Activated CD8-positive, alpha-beta memory T cell treated with anti-CD3 and anti-CD28 coated beads, Interleukin-2, amount 50 U/mL, for 1 hour (primary cell): ENCODE results near the gene MAVS.
"Not testable (repeated sequence)": the region's sequence is repeated elsewhere in the genome, so short reads cannot be mapped to it uniquely, and the experiment has no call there.

Experiments
- DNase-seq: peaks from one replicate; pipeline ENCODE4 v3.0.0-alpha.2; 2020; ENCODE audit errors: extremely low read depth

Gene MAVS

DNA sequence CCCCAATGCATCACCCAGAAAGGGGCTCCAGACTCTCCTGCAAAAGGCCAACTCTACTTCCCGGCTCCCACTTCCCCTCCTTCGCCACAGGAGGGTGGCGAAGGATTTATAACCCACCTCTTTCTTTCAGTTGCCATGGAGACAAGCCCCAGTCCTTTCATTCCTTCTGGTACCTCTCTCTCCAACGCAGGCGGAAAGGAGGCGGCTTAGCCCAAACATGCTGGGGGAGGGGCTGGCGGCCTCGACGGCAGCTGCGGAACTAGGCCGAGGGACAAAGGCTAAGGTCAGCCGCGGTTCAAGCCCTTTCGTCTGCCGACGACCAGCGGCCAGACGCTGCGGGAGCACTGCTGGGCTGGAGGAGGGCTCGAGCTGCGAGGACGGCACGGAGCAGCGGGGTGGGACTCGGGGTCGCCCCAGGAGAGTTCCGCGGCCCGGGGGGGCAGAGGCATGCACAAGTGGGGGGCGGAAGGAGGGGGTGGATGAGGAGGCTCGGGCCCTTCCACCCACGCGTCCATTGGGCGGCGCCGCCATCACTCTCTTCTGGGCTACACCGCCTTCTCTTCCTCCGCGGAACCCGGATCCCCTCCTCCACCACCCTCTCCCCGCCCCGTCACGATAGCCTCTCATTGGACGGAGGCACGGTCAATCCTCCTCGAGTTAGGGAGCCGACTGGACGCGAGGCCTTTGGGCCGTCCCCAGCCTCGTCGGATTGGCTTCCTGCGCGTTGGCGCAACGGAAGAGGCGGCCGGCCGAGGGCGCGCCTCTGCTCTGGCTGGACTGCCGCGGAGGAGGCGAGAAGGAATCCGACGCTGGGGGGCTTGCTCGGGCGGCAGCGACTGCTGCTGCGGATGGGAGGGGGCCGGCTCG lies 42.2 kb downstream of the MAVS start, which contains the start of gene PANK2:
Gene PANK2 (plus strand): TSS at position 766 of the 867 bp plus-strand sequence.
- peak; percentile 93 for DNase-seq

GRCh38 chr20:3889489-3890397 lies 43.1 kb downstream of the MAVS start:
- no peak for DNase-seq

DNA sequence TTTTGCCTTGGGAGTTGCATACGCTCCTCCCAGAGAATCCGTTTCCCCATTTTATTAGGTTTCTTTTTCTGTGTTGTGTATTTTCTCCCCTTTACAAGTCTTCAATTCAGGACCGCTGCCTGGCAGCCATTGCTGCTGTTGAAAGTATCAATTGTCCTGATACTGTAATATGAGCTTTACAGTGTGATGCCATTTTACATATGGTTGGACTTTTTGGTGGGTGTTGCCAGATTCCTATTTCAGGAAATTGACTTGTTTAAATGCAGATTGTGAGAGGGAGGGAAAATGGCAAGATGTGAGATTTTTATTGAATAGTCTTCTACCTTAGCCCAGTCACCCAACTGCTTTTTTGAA lies 43.7 kb downstream of the MAVS start:
- DNase-seq = no peak

DNA sequence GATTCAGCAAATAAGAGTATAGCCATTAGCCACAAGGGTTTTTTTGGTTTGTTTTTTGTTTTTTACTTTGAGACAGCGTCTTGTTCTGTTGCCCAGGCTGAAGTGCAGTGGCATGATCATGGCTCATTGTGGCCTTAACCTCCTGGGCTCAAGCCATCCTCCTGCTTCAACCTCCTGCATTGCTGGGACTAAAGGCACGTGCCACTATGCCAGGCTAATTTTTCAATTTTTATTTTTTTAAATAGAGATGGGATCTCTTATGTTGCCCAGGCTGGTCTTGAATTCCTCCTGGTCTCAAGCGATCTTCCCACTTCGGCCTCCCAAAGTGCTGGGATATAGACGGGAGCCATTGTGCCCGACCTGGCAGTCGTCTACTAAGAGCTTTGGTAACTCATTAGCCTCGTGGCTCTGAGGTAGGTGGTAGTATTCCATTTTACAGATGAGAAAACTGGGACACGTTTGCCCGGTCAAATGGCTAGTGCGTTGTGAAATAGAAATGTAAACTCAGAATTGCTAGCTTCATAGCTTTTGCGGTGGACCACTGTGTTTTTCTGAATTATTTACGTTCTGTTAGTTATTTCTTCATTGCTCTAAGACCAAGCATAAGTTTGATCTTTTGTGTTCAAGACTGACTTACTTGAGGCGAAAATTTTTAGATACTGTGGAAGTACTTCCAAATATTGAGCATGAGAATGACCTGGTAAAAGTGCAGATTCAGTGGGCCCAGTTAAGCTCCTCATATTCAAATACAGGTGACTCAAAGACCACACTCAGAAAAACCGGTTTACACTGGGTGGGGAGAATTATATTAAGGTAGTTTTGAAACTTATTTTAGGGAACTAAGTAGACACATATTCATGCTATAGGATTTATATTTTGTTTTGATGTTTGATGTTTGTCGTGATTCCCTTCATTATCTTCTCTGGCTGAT lies 44.6 kb downstream of the MAVS start:
- DNase-seq = no peak

DNA sequence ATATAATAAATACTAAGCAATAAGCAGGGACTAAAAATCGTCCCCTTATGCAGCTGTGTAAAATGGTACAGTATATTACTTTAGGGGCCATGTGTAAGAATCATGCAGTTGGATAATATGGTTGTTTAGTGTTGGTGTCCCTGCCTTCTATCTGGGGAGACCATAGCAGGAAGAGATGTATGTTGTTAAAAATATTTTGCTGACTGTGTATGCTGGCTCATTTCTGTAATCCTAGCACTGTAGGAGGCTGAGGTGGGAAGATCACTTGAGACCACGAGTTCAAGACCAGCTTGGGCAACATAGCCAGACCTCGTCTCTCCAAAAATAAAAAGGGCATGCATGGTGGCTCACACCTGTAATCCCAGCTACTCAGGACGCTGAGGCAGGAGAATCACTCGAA lies 48.2 kb downstream of the MAVS start:
- DNase-seq = no peak

- DNase-seq = no peak
These were observed 49.7 kb downstream of the MAVS start for GRCh38 chr20:3896302-3896701.

- no peak for DNase-seq
These were observed 50.4 kb downstream of the MAVS start for GRCh38 chr20:3896853-3897583.

GRCh38 chr20:3898181-3898580 lies 51.5 kb downstream of the MAVS start:
- not testable (repeated sequence) for DNase-seq

DNA sequence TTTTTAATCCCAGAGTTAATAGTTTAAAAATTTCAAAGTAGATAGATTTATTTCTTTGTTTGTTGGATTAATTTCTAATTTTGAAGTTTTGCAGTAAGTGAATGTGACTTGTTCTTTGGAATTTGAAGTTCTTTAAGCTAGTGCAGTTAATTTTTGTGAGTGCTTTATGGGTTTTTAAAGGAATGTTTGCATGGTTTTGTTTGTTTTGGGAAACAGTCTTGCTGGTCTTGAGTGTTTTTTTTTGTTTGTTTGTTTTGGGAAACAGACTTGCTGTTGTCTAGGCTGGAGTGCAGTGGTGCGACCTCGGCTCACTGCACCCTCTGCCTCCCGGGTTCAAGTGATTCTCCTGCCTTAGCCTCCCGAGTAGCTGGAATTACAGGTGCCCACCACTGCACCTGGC lies 52.0 kb downstream of the MAVS start:
- no peak for DNase-seq

DNA sequence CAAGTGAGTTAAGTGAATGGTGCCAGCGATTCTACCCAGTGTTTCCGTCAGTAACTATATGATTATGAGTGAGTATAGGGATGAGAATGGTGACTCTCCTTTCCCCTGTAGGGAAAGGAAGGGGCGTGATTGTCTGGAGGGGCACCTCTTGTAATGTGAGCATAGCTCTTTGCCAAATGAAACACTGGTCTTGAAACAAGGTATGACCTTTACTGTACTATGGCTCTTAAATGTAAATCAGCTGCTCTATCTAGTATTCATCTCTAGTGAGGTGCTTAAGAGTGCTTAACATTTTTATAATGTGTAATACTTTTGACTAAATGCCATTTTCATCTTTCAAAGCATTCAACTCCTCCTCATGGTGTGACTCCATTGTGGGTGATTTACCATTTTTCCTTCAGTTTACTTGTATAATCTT lies 53.6 kb downstream of the MAVS start:
- DNase-seq = no peak

- no peak for DNase-seq
These were observed 54.5 kb downstream of the MAVS start for GRCh38 chr20:3901028-3901705.

DNA sequence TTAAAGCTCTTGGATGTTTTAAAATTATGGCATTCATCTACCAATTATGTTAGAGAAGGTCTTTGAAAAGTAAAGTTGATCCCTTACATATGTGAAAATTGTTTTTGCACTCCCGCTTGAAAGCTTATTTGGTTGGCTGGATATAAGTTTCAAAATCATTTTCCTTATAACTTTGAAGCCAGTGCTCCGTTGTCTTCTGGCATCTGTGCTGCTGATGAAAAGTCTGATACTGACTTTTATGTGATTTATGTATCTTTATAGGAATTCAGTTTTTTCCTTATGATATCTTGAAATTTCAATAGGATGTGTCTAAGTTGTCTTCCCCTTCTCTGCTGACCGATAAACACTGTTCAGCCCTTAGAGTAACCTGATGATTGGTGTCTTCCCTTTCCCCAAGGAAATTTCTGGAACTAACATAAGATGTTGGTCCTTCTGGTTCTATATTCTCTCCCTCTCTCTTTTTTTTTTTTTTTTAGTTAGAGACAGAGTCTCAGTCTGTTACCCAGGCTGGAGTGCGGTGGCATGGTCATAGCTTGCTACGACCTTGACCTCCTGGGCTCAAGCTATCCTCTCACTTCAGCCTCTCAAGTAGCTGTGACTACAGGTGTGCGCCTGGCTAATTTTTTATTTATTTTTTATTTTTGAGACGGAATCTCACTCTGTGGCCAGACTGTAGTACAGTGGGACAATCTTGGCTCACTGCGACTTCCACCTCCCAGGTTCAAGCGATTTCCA lies 55.2 kb downstream of the MAVS start:
- DNase-seq = no peak

DNA sequence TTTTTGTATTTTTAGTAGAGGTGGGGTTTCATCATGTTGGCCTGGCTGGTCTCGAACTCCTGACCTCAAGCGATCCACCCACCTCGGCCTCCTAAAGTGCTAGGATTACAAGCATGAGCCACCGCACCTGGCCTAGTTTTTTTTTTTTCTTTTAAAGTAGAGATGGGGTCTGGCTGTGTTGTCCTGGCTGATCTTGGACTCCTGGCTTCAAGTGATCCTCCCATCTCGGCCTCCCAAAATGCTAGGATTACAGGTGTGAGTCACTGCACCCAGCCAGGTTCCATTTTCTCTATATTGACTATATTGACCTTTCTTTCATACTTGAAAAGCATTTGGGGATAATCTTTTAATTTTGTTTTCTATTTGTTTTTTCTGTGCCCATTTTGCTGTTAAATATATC lies 55.8 kb downstream of the MAVS start:
- DNase-seq = no peak

DNA sequence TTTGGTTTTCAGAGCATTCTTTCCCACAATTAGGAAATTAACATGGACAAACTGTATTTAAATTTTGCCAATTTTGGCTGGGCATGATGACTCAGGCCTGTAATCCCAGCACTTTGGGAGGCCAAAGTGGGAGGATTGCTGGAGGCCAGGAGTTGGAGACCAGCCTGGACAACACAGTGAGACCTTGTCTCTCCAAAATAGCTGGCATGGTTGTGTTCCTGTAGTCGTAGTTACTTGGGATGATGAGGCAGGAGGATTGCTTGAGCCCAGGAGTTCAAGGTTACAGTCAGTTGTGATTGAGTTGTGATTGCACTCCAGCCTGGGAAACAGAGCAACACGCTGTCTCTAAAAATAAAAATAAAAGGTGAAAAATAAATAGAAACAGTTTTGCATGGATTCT lies 57.6 kb downstream of the MAVS start:
- no peak for DNase-seq

DNA sequence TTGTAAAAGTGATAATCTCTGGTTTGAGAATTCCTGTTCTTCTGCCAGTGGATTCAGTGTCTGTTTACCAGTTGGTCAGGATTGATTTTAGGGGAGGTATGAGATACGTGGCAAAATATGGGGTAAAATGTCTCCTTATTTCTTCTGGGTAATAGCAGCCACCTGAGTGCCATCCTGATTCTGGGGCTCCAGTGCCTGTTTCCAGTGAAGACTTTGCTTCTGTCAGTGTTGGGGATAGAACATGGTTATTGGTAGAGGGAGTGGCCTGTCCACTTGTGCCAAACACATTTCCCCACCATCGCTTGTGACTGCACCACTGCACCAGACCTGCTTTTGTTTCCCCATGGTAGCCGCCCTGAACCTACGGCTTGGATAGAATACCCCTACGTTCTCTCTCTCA lies 58.2 kb downstream of the MAVS start:
- no peak for DNase-seq

DNA sequence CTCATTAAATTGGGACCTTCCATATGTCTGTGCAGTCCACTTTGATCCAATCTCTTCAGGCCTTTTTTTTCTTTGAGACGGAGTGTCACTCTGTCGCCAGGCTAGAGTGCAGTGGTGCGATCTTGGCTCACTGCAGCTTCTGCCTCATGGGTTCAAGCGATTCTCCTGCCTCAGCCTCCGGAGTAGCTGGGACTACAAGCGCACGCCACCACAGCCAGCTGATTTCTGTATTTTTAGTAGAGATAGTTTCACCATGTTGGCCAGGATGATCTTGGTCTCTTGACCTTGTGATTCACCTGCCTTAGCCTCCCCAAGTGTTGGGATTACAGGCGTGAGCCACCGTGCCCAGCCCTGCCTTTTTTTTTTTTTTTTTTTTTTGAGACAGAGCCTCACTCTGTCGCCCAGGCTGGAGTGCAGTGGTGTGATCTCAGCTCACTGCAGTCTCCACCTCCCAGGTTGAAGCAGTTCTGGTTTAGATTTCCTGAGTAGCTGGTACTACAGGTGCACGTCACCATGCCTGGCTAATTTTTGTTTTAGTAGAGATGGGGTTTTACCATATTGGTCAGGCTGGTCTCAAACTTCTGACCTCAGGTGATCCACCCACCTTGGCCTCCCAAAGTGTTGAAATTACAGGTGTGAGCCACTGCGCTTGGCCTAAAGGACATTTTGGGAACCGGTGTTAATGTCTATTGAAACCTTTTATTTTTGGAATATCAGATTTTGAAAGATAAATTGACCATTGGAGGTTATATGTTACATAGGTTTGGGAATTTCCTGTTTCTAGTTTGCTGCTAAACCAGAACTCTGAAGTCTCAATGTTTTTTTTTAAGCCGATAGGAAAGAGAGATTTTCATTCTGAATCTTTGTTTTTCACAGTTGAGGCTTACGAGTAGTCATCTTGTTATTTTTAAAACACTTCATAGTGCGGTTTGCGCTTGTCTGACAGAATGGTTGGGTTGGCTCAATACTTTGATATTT lies 60.4 kb downstream of the MAVS start:
- DNase-seq = not testable (repeated sequence)

GRCh38 chr20:3908667-3909066 lies 62.0 kb downstream of the MAVS start:
- DNase-seq = no peak

DNA sequence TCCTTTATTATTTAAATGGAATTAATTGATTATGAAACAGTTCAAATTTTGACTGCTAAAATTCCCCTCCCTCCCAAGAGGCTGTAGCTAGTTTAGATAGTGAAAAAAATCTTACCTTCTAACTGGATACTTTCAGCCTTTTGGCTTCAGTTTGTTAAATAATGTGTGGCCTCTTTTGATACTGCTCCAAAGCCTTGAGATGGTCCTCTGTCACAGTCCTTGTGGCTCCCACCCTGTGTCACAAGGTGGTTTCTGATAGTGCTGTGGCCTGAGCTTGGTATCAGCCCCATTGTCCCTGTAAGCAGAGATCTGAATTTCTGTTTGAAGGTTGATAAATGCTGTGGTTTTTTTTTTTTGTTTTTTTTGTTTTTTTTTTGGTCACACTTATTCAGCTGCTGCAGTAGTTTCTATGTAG lies 63.3 kb downstream of the MAVS start:
- DNase-seq = no peak
